Stimulated activated CD4-positive, alpha-beta T cell treated with anti-CD3 and anti-CD28 coated beads, Interleukin-15, amount 100 ng/mL, for 24 hours (primary cell): ENCODE data around the gene ANKRD10.

Experiments used
- DNase-seq: peaks from one replicate; pipeline ENCODE4 v3.0.0-alpha.2; 2020

ANKRD10 gene

GRCh38 chr13:110944968-110945927 is 30.4 kb upstream of the ANKRD10 start:
- no peak for DNase-seq

- peak; percentile 41 for DNase-seq
Observed at GRCh38 chr13:110944121-110944967, 29.5 kb upstream of the ANKRD10 start.

GRCh38 chr13:110942248-110942981 is 27.5 kb upstream of the ANKRD10 start:
- DNase-seq: peak; percentile 64

- no peak for DNase-seq
Observed at GRCh38 chr13:110938662-110939421, 24.0 kb upstream of the ANKRD10 start.

- no peak for DNase-seq
Observed at GRCh38 chr13:110937511-110938285, 22.8 kb upstream of the ANKRD10 start.

- no peak for DNase-seq
Observed at GRCh38 chr13:110936519-110936918, 21.6 kb upstream of the ANKRD10 start.

GRCh38 chr13:110932588-110932987 is 17.7 kb upstream of the ANKRD10 start:
- DNase-seq: no peak

GRCh38 chr13:110929104-110929777 is 14.4 kb upstream of the ANKRD10 start:
- no peak for DNase-seq

- DNase-seq: no peak
Observed at GRCh38 chr13:110925023-110925612, 10.2 kb upstream of the ANKRD10 start.

GRCh38 chr13:110924639-110924934 is 9.7 kb upstream of the ANKRD10 start:
- no peak for DNase-seq

- DNase-seq: no peak
Observed at GRCh38 chr13:110923777-110924638, 9.1 kb upstream of the ANKRD10 start.

GRCh38 chr13:110923086-110923485 is 8.2 kb upstream of the ANKRD10 start:
- no peak for DNase-seq

GRCh38 chr13:110922506-110922905 is 7.6 kb upstream of the ANKRD10 start:
- no peak for DNase-seq

- no peak for DNase-seq
Observed at GRCh38 chr13:110921695-110922094, 6.8 kb upstream of the ANKRD10 start.

- DNase-seq: no peak
Observed at GRCh38 chr13:110921209-110921608, 6.3 kb upstream of the ANKRD10 start.

GRCh38 chr13:110920038-110920437 is 5.2 kb upstream of the ANKRD10 start:
- DNase-seq: no peak

GRCh38 chr13:110916301-110917142 is 1.7 kb upstream of the ANKRD10 start:
- DNase-seq: no peak

GRCh38 chr13:110915874-110916206 is 971 bp upstream of the ANKRD10 start:
- DNase-seq: no peak
